Fibroblast of gingiva (primary cell): ENCODE measurements around the gene TMEM154.
"Not testable (repeated sequence)": the region's sequence is repeated elsewhere in the genome, so short reads cannot be mapped to it uniquely, and the experiment has no call there.

Experiments
- DNase-seq: peaks from one replicate; pipeline ENCODE4 v3.0.0-alpha.2; 2011; ENCODE audit warnings: low read depth

The TMEM154 gene

DNA sequence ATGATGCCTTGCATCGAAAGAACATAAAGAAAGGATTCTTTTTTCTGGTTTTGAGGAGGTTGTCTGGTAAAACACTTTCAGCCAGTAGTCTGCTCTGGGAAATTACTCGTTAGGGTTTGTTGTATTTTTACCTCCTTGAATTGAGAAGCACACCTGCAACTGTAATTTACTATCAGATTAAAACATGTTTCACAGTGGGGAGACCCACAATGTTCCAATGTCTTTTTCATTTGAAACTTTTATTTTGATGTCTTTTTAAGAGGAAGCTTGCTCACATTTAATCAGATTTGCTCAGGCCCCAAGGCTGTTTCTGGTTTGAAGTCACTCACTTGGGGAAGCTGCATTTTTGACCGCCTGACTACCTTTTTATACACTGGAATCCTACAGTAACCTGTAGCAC lies 12.0 kb downstream of the TMEM154 start:
- DNase-seq = no peak

DNA sequence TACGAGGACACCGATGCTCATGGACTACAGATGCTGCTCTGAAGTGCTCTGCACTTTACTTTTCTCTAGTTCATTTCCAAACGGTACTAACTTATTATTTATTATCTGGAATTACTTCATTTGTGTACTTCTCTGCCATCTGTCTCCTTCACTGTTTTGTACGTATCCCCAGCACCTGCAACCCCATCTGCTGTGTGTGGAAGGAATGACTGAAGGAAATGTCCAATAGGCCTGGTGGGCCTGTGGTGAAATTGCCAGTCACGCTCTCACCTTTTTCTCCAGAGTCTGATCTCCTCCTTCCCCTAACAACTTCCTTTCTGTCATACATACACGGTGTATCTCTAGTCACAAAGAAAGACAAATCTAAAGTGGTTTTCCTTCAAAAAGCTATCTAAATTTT lies 12.9 kb downstream of the TMEM154 start:
- DNase-seq = no peak

DNA sequence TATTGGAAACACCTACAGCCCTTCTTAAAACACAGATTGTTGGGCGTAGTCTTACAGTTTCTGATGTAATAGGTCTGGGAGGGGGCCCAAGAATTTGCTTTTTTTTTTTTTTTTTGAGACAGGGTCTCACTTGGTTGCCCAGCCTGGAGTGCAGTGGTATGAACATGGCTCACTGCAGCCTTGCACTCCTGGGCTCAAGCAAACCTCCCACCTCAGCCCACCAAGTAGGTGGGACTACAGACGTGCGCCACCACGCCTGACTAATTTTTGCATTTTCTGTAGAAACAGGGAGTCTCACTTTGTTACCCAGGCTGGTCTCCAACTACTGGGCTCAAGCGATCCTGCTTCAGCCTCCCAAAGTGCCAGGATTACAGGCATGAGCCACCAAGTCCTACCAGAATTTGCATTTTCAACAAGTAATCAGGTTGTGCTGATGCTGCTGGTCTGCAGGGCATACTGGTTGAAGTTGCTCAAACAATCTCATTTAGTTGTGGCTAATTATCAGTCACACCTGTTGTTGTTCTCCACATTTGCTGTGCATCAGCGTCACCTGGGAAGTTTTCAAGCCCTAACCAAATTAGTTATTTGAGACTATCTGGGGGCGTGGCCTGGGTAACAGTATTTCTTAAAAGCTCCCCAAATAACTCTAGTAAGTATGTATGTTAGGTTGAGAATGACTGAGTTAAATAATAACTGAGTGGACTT lies 14.0 kb downstream of the TMEM154 start:
- no peak for DNase-seq

DNA sequence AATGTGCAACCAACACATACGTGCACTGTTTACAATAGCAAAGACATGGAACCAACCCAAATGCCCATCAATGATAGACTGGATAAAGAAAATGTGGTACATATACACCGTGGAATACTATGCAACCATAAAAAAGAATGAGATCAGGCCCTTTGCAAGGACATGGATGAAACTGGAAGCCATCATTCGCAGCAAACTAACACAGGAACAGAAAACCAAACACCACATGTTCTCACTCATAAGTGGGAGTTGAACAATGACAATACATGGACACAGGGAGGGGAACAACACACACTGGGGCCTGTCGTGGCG lies 15.8 kb downstream of the TMEM154 start:
- DNase-seq = not testable (repeated sequence)

DNA sequence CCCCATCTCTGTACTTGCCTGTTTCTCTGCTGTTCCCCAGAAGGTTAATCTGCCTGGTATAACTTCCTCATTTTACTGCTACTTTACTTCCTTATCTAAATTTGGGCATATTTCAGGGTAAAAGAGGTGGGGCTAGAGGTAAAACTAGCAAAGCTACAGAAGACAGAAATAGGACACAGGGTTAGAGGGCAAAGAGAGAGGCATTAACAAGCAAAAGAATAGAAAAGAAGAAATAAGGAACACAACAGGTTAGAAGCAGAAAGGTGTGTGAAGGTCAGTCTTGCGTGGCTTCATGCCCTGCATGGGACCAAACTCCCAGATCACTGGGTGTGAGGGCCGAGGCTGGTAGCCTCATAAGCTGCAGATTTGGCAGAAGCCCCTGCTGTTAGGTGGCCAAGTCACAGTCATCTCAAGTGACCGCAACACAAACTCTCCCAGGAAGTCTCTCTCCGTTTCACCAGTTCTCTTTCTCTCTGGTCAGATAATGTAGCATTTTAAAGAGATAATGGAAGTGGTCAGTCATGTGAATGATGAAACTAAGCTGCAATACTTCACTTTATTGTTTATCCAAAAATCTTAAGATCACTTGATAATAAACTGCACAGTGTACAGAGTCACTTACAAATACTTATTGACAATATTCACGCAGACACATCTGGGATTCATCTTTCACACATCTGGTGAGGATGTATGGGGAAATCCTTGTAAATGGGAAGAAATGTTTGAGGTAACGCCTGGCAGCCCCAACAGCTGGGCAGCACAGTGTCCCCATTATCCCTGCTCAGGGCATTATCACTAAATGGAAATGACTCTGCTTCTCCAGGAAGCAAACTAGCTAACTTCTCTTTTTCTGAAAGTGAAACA lies 16.4 kb downstream of the TMEM154 start:
- DNase-seq = peak; percentile 27

DNA sequence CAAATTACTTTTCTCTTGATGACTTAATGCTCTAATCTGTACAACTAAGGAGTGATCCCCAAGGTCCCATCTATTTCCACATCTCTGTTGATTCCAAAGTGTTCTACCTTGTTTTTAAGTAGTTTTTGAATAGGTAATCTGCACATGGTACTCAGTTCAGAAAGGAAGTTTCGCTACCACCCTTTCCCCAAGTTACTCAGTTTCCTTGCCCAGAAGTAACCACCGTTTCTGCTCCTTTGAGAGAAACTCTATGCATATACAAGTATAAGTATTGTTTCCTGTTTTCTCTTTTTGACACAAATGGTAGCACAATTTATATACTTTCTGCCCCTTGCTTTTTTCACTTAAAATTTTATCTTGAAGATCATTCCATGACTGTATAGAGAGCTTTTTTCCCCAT lies 18.1 kb downstream of the TMEM154 start:
- DNase-seq = no peak

DNA sequence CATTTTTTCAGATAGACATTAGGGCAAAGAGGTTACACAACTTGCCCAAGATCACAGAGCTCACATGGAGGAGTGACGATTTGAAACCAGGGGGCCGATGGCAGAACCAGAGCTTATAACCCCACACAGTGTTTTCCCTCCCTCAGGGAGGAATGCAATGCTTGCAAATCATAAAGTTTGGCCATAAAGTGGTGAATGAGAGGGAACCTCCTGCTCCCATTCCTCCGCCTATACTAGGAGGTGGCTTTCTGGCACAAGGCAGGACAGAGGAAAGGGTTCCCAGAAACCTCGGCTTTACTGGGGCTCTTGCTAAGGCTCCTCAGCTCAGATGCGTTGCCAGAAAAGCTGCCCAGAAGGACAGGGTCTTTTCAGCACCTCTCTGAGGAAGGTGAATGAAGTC lies 19.3 kb downstream of the TMEM154 start:
- DNase-seq = no peak

DNA sequence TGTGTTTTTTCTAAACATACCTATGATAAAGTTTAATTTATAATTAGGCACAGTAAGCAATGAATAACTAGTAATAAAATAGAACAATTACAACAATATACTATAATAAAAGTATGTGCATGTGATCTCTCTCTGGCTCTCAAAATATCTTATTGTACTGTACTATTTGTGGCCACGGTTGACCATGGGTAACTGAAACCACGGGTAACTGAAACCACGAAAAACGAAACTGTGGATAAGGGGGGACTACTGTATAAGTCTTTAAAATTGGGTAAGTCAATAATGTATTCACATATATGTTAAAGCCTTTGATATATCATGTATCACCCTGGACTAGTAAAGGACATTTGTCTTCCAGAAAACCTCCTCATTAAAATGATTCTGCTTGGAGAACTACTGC lies 20.0 kb downstream of the TMEM154 start:
- DNase-seq = no peak

DNA sequence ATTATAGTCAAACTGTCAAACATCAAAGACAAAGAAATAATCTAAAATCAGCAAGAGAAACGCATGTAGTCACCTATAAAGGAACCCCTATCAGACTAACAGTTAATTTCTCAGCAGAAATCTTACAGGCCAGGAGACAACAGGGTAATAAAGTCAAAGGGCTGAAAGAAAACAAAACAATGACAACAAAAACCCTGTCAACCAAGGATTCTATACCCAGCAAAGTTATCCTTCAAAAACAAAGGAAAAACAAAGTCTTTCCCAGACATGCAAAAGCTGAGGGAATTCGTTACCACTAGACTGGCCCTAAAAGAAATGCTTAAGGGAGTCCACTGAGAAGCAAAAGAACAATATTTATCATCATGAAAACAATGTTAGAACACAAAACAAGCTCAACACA lies 22.1 kb downstream of the TMEM154 start:
- DNase-seq = no peak

DNA sequence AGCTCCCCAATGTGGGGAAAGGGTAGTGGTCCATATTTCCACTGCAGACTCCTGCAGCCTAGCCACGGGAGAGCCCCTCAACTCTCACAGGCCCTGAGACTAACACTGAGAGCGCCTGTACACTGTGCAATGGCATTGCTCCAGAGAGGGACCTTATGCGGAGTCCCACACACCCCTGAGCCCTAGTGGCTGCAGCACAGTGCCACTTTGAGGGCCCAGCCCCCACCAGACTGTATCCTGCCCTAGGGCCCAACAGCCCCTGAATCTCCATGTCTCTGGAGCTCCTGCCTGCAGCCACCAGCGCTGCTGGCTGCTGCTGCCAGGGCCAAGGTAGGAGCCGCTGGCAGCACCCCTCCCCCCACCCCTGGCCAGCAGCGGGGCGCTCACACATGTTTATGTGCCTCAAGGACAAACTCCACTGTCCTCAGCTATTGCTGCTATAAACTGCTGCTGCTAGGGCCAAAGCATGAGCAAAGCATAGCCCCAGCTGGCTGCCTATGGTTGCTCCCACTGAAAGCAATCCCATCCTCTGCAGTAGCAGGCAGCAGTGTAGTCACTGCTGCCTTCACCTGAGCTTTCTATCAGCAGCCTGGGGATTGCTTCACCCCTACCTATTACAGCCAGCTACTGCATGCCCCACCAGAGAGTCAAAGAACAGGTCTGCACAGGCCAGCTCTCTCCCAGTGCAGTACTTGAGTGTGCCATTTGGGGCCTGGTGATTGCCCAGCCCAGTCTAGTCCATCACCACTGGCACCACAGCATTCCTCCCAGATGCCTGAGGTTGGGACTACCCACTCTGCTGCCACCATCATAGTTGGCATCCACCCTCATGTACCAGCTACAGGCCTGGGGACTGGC lies 24.3 kb downstream of the TMEM154 start:
- DNase-seq = no peak

DNA sequence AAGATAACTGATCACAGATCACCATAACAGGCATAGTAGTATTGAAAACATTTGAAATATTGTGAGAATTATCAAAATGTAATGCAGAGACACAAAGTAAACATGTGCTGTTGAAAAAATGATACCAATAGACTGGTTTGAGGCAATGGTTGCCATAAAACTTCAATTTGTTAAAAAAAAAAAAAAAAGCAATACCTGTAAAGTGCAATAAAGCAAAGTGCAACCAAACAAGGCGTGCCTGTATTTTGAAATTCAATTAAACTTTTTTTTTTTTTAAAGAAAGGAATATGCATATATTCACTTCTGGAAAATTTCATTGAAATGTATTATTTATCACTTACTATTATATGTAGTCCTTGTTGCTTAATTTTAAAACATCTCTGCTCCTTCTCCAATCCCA lies 27.7 kb downstream of the TMEM154 start:
- DNase-seq = no peak

DNA sequence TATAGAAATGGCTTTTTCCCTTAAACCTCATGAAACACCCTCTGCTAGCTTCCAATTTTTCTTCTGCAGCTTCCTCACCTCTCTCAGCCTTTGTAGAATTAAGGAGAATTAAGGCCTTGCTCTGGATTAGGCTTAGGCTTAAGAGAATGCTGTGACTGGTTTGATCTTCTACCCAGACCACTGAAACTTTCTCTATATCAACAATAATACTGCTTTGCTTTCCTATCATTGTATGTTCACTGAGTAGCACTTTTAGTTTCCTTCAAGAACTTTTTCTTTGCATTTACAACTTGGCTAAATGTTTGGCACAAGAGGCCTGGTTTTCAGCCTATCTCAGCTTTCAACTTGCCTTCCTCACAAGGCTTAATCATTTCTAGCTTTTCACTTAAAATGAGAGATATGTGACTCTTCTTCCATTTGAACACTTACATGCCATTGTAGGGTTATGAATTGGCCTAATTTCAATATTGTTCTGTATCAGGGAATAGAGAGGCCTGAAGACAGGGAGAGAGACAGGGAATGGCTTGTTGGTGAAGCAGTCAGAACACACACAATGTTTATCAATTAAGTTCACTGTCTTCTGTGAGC lies 28.2 kb downstream of the TMEM154 start:
- DNase-seq = no peak

DNA sequence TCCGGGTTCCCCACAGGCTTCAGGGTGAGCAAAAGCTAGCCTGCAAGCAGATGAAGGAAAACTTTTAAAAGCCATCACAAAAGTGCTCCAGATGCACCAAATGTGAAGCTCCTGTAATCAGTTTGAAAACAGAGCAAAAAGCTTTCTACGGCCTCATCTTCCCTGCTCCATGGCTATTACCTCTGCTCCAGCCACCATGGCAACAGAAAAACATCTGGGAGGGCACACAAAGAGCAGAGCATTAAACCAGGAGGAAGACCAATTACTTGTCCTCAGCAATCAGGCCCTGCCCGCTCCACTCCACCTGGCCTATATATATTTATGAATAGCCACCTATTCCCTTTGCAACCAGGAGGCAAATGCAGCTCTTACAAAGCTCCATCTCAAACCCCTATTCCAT lies 33.6 kb downstream of the TMEM154 start:
- no peak for DNase-seq

DNA sequence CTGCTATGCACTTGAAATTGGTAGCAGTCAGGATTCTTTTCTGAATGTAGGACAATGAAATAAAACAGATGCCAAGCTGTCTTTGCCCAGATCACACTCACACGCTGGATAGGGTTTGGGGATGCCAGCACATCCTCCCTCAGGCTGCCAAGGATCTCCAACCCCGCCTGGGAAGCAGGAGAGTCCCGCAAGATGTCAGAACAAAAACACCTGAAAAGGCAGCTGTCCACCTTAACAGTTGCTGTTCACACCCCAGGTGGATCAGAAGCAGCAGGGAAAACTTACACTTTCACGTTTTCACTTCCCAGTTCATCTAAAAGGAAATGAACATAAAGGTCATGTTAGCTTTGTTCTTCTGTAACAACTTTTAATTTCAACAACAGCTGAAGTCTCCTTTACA lies 35.7 kb downstream of the TMEM154 start:
- DNase-seq = no peak

DNA sequence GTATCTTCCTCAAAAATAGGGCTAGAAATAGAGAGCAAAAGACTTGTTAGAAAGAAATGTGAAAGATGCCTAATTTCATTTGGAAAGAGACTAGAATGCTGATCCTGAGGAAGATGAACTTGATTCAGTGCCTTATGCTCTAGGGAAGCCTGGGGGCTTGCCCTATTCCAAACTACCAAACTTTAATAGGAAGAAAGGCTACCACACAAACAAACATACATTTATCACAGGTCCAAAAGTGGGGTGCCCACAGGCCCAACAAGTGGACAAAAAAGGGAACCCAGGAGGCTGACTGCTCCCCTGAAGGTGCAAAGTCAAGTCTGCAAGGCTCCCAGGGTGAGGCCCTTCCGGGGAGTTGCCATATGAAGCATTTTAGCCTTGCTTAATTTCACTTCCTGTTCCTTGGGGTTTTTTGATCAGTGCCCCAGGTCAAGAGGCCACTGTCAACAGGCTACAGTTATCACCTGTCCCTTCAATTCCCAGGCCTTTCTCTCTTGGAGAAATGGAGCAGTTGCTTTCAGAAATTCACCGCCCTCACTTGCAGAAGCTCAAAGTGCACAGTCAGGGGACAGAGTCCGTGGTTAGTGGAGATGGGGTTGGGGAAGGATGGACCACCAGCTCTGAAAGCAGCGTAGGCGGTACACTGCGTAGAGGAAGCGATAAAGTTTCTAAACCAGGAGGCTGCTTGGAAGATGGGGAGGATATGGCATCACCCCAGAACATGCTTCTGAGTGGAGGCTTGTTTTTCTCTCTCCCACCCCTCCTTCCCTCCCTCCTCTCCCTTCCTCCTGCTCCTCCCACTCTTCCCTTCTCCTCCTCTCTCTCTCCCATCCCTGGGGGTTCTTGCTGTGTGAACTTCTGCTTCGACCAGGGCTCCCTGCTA lies 36.4 kb downstream of the TMEM154 start:
- no peak for DNase-seq

DNA sequence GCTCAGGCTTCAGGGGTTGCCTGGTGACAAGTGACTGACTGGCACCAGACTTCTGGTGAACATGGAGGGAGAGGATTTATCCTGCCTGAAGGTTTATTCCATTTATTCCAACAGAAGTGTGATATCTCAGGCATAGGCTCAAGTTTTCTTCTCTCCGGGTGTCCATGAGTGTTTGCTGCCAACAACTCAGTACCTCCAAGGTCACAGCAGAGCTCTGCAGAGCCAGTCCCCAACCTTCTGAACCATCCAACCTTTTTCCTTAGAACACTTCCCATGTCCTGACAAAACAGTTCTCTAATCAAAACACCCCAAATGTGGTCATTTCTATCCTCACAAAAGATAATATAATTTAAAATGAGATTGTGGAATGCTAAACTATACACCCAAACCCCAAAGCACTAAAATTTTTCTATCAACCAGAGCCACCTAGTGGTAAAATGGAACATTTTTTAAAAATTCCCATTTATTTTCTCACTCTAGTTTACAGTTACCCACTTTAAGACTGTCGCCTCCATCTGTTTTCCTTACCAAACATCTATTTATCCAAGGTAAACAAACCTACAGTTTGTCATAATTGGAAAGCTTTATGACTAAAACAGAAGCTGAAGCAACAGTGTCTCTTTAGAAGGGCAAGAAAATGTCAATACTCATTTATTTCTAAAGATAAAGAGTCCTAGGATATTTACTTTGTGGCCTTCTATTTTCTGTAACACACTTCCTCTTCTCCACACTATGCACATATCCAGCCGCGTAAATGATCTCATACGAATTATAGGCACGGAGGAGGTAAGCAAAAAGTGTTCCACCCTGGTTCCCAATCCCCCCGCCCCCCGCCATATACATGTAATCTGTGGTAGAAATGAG lies 39.5 kb downstream of the TMEM154 start:
- DNase-seq = peak; percentile 5

DNA sequence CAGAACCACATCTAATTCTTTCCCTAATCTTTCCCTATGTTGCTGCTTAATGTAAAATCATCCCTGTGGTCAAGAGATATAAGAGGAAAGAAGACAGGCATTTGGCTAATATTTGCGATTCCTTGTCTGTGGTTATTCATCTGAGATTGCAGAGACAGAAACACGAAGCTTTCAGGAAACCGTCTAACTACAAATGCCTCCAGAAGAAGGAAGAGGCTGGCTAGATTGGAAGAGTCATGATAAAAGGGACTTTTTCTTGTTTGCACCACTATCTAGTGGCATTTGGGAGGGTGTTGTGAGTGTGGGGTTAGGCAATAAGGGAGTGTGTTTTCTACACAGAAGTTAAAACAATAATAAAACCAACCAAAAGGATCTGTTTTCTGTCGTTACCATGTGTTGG lies 43.9 kb downstream of the TMEM154 start:
- DNase-seq = no peak

DNA sequence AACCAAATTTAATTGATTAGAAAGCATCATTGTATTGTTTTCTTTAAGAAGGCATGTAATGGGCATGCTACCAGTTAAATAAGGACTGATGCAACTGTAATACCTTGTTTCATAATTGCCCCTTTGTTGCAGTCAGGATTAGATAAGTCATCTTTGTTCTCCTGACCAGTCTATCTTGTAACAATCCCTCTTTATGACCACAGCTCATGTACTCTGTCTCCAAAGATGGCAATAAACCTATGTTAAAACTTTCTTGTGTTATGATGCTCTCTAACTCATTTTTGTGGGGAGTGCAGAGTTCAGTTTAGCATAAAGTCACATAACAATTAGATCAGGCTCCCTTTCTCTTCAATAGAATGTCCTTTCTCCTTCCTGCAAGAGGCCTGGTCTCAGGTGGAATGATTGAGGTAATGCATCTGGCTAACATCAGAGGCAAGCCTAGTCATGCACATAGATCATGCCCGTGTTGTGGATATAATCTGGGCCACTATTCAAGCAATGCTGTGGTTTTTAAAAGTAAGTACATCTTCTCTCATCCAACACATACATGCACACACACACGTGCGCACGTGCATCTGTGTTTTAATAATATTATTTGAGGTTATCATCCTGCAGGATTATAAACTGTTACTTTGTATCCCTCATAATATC lies 45.6 kb downstream of the TMEM154 start:
- no peak for DNase-seq

DNA sequence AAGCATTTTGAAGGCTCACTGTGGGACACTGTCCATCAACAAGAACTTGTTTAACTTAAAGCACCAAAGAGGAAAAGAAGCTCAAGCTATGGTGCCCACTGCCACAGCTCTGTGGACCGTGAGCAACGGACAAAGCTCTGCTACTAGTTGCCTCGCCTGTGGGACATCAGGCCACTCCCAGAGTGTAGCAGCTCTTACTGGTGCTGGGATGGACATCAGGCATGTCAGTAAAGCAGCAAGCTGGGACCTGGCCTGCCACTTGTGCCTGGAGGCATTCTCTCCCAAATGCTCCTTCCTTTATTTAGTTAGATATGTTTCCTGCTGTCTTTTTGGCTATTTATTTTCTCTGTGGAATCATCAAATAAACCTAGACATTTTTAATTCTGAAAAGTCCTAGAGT lies 46.7 kb downstream of the TMEM154 start:
- DNase-seq = no peak

DNA sequence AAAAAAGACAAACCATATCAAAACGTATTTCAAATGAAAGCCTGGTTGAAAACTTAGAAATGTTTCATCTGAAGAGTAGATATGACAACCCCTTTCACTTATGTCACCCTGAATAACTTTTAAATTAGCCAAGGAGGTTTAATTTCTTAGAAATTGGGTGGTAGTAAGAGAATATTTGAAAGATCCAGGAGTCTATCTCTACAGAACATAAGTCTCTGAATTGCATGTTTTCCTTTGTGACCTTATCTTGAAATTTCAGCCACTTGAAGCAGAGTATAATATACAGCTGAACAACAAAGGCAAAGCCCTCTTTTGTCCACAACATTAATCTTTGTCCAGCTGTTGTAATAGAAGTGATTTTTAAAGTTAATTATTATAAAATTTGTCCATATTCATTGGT lies 49.5 kb downstream of the TMEM154 start:
- DNase-seq = no peak
